H9 (cell line): ENCODE measurements around the gene RNF145. TPM values are rescaled to one million over a fixed set of nuclear protein-coding genes. Genes with fewer than 3 reads are reported as not detected.

Experiments used
- DNase-seq: peaks from one replicate; pipeline ENCODE4 v3.0.0-alpha.2; 2017
- H2AFZ ChIP-seq: one replicate; pipeline ENCODE4 v1.6.1; 2013; ENCODE audit warnings: mild to moderate bottlenecking, low read length, control low read depth, moderate library complexity
- H2AK5ac ChIP-seq: 2 replicates; pipeline ENCODE4 v1.6.1; 2013; ENCODE audit warnings: low read length, control low read depth, mixed read lengths; ENCODE audit not compliant: insufficient read length
- H2BK120ac ChIP-seq: one replicate; pipeline ENCODE4 v1.6.1; 2013; ENCODE audit warnings: low read depth, mild to moderate bottlenecking, low read length, control low read depth, inconsistent platforms; ENCODE audit not compliant: poor library complexity, severe bottlenecking
- H2BK12ac ChIP-seq: 2 replicates; pipeline ENCODE4 v1.6.1; 2013; ENCODE audit warnings: low read length, control low read depth, mixed read lengths, low read depth; ENCODE audit not compliant: insufficient read length
- H2BK15ac ChIP-seq: 2 replicates; pipeline ENCODE4 v1.6.1; 2013; ENCODE audit warnings: low read depth, low read length, control low read depth
- H2BK20ac ChIP-seq: one replicate; pipeline ENCODE4 v1.6.1; 2013; ENCODE audit warnings: low read depth, mild to moderate bottlenecking, low read length, control low read depth, inconsistent platforms; ENCODE audit not compliant: poor library complexity, severe bottlenecking
- H2BK5ac ChIP-seq: 2 replicates; pipeline ENCODE4 v1.6.1; 2013; ENCODE audit warnings: low read length, control low read depth, mixed read lengths; ENCODE audit not compliant: insufficient read length
- H3K14ac ChIP-seq: 2 replicates; pipeline ENCODE4 v1.6.1; 2013; ENCODE audit warnings: low read length, control low read depth; ENCODE audit not compliant: insufficient read depth
- H3K18ac ChIP-seq: 2 replicates; pipeline ENCODE4 v1.6.1; 2013; ENCODE audit warnings: low read depth, mild to moderate bottlenecking, mixed read lengths, low read length, control low read depth; ENCODE audit not compliant: insufficient read length
- H3K23ac ChIP-seq: 2 replicates; pipeline ENCODE4 v1.6.1; 2013; ENCODE audit warnings: low read length, control low read depth, mixed read lengths, low read depth; ENCODE audit not compliant: insufficient read length
- H3K23me2 ChIP-seq: 2 replicates; pipeline ENCODE4 v1.6.1; 2013; ENCODE audit warnings: low read depth, mild to moderate bottlenecking, mixed read lengths, low read length, control low read depth; ENCODE audit not compliant: insufficient read length, poor library complexity, severe bottlenecking
- H3K27ac ChIP-seq: 2 replicates; pipeline ENCODE4 v1.5.1; 2013; ENCODE audit warnings: low read length, control low read depth, mixed read lengths, low read depth; ENCODE audit not compliant: insufficient read length
- H3K27me3 ChIP-seq: 2 replicates; pipeline ENCODE4 v1.6.1; 2013; ENCODE audit warnings: low read length, control low read depth, inconsistent platforms; ENCODE audit not compliant: insufficient read depth
- H3K4ac ChIP-seq: 2 replicates; pipeline ENCODE4 v1.6.1; 2013; ENCODE audit warnings: low read depth, mild to moderate bottlenecking, control low read depth, inconsistent platforms, low read length, moderate library complexity
- H3K4me1 ChIP-seq: 2 replicates; pipeline ENCODE4 v1.6.1; 2013; ENCODE audit warnings: low read length, control low read depth, inconsistent platforms; ENCODE audit not compliant: insufficient read depth
- H3K4me2 ChIP-seq: 2 replicates; pipeline ENCODE4 v1.6.1; 2013; ENCODE audit warnings: low read length, control low read depth, mixed read lengths; ENCODE audit not compliant: insufficient read length, insufficient read depth
- H3K56ac ChIP-seq: 2 replicates; pipeline ENCODE4 v1.6.1; 2013; ENCODE audit warnings: low read depth, mild to moderate bottlenecking, mixed read lengths, low read length, control low read depth; ENCODE audit not compliant: insufficient read length
- H3K79me1 ChIP-seq: 2 replicates; pipeline ENCODE4 v1.6.1; 2013; ENCODE audit warnings: low read depth, mild to moderate bottlenecking, moderate library complexity, low read length, control low read depth, inconsistent platforms; ENCODE audit not compliant: insufficient read depth, poor library complexity, severe bottlenecking
- H3K79me2 ChIP-seq: 2 replicates; pipeline ENCODE4 v1.6.1; 2013; ENCODE audit warnings: low read length, control low read depth, inconsistent platforms; ENCODE audit not compliant: insufficient read depth
- H3K9ac ChIP-seq: 2 replicates; pipeline ENCODE4 v1.6.1; 2013; ENCODE audit warnings: low read length, control low read depth, mixed read lengths; ENCODE audit not compliant: insufficient read length; ENCODE audit errors: extremely low read depth
- H3K9me3 ChIP-seq: one replicate; pipeline ENCODE4 v1.6.1; 2013; ENCODE audit warnings: low read depth, low read length, inconsistent platforms; ENCODE audit not compliant: control insufficient read depth
- H3T11ph ChIP-seq: one replicate; pipeline ENCODE4 v1.6.1; 2013; ENCODE audit warnings: mild to moderate bottlenecking, low read length, control low read depth, inconsistent platforms
- H4K20me1 ChIP-seq: one replicate; pipeline ENCODE4 v1.6.1; 2013; ENCODE audit not compliant: control insufficient read depth, insufficient read length, insufficient read depth
- H4K5ac ChIP-seq: 2 replicates; pipeline ENCODE4 v1.6.1; 2013; ENCODE audit warnings: low read depth, mild to moderate bottlenecking, mixed read lengths, low read length, control low read depth; ENCODE audit not compliant: insufficient read length
- H4K8ac ChIP-seq: replicated peaks from 2 replicates; pipeline ENCODE4 v1.6.1; 2013; ENCODE audit warnings: low read length, control low read depth, mixed read lengths, low read depth; ENCODE audit not compliant: insufficient read length
- H4K91ac ChIP-seq: 2 replicates; pipeline ENCODE4 v1.6.1; 2013; ENCODE audit warnings: low read depth, mild to moderate bottlenecking, moderate library complexity, mixed read lengths, low read length, control low read depth; ENCODE audit not compliant: insufficient read length
- H3K27ac Mint-ChIP-seq, 3 experiments: 2 replicates in 2 of 3; 3 replicates in 1 of 3; pipeline ENCODE4 v1.8.0; 2020 to 2021; ENCODE audit warnings: mixed read lengths in 3 of 3, mild to moderate bottlenecking in 1 of 3, moderate library complexity in 1 of 3
- H3K27me3 Mint-ChIP-seq: 2 replicates; pipeline ENCODE4 v1.8.0; 2021; ENCODE audit warnings: low read depth, mild to moderate bottlenecking, moderate library complexity, mixed read lengths
- H3K36me3 Mint-ChIP-seq, 3 experiments: 2 replicates in 2 of 3; 3 replicates in 1 of 3; pipeline ENCODE4 v1.8.0; 2020 to 2021; ENCODE audit warnings: low read depth in 3 of 3, mixed read lengths in 3 of 3; ENCODE audit not compliant: insufficient read depth in 1 of 3
- H3K4me1 Mint-ChIP-seq, 2 experiments: 2 replicates each; pipeline ENCODE4 v1.8.0; 2020; ENCODE audit warnings: mixed read lengths in 2 of 2
- H3K4me3 Mint-ChIP-seq, 2 experiments: 2 replicates in 1 of 2; 3 replicates in 1 of 2; pipeline ENCODE4 v1.8.0; 2020 to 2021; ENCODE audit warnings: mild to moderate bottlenecking in 2 of 2, mixed read lengths in 2 of 2, moderate library complexity in 1 of 2
- H3K9me3 Mint-ChIP-seq, 2 experiments: 2 replicates in 1 of 2; 3 replicates in 1 of 2; pipeline ENCODE4 v1.8.0; 2020; ENCODE audit warnings: mild to moderate bottlenecking in 2 of 2, mixed read lengths in 2 of 2, moderate library complexity in 1 of 2
- CTCF ChIP-seq: fragments of 200-600 bp; sonication (generic); conservative IDR thresholded peaks from 3 replicates; pipeline ENCODE4 v1.8.0; 2021; ENCODE audit warnings: antibody characterized with exemption, mild to moderate bottlenecking
- WGBS: extraction: QIAGEN DNeasy Blood & Tissue Kit; methylation state at CpG from one replicate; pipeline ENCODE4 v1.1.7; 2013; ENCODE audit warnings: missing lambda C conversion rate, low lambda C conversion rate, mixed read lengths; ENCODE audit not compliant: insufficient read length; ENCODE audit errors: extremely low coverage; 5-methylcytosine and 5-hydroxymethylcytosine counted together
- total RNA-seq: library from RNA; stranded (reverse); gene quantifications from 2 replicates; pipeline ENCODE4 v1.2.1, GENCODE V29; 2021

Gene RNF145
- total RNA-seq, 1 experiment from 2014 or later: 59.1 TPM

GRCh38 chr5:159242656-159243055 lies 33.3 kb upstream of the RNF145 start:
- no peak for DNase-seq
- H3K9ac ChIP-seq: no peak overlapping the region
- H3T11ph ChIP-seq: no peak overlapping the region
- no peak overlapping the region for H4K91ac ChIP-seq
- H3K4me1 ChIP-seq: no peaks in the 10 kb centered on the region
- Mint-ChIP-seq H3K4me3 (no peak overlapping the region), H3K4me1 (no peaks in the 10 kb centered on the region), H3K27me3 (peaks cover 37% of the 10 kb centered on the region), H3K27ac (no peak overlapping the region), H3K9me3 (no peaks in the 10 kb centered on the region), H3K36me3 (no peaks in the 10 kb centered on the region)
- no peaks in the 10 kb centered on the region for H4K20me1 ChIP-seq
- H3K79me2 ChIP-seq: no peaks in the 10 kb centered on the region
- H2AFZ ChIP-seq: no peak overlapping the region
- H2AK5ac ChIP-seq: no peak overlapping the region
- H4K5ac ChIP-seq: no peak overlapping the region
- H3K4ac ChIP-seq: no peak overlapping the region
- H3K18ac ChIP-seq: no peak overlapping the region
- no peak overlapping the region for H2BK120ac ChIP-seq
- H3K56ac ChIP-seq: no peak overlapping the region
- no peaks in the 10 kb centered on the region for H3K23me2 ChIP-seq
- no peaks in the 10 kb centered on the region for H3K9me3 ChIP-seq
- H3K4me2 ChIP-seq: no peak overlapping the region
- H3K14ac ChIP-seq: no peak overlapping the region
- H3K79me1 ChIP-seq: no peaks in the 10 kb centered on the region
- no peak overlapping the region for H2BK20ac ChIP-seq
- no peak overlapping the region for H3K23ac ChIP-seq
- no CpG with 5 or more reads among the region's 4 CpGs for WGBS
- H2BK15ac ChIP-seq: no peak overlapping the region
- no peak for TF ChIP-seq CTCF
- no peak overlapping the region for H2BK5ac ChIP-seq
- H3K27ac ChIP-seq: no peak overlapping the region
- H4K8ac ChIP-seq: no peak overlapping the region
- H3K27me3 ChIP-seq: no peaks in the 10 kb centered on the region
- no peak overlapping the region for H2BK12ac ChIP-seq
